ENCODE measurements around the gene KSR2. TPM values are rescaled to one million over a fixed set of nuclear protein-coding genes. Genes with fewer than 3 reads are reported as not detected.

Gene KSR2
- total RNA-seq, 4 donors from 2014 or later, result 0.32 to 7.0 (median 0.60) TPM

DNA sequence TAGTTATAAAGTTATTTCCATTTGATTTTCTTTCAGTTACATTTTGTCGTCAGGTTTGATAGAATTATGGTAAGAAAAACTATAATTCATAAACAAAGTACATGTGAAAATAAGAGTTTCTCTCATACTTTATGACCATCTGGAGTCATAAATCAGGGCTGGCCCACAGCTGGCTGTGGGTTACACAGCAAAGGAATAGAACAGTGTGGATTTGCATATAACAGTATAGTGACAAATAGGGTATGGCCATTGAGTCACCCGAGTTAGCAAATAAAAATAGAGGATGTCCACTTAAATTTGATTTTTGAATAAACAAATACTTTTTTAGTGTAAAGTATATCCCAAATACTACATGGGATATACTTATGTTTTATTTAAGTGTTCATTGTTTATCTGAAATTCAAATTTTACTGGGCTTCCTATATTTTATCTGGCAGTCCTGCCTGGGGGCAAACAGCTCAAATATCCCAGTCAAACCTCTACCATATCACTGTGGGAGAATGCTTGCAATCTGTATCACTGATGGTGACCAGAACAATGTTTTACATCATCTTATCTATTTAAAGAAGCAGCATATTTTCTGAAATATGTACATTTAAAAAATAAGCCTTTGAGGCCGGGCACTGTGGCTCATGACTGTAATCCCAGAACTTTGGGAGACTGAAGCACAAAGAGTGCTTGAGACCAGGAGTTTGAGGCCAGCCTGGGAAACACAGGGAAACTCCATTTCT is 65.5 kb downstream of the KSR2 start:
- Histone ChIP-seq H3K27ac (no peak overlapping the region), H3K36me3 (no peaks in the 10 kb centered on the region), H3K9me3 (no peaks in the 10 kb centered on the region), H3K4me3 (no peak overlapping the region), H3K27me3 (no peaks in the 10 kb centered on the region), H3K4me1 (no peaks in the 10 kb centered on the region)
- WGBS, 2 donors (ENCODE audit: low coverage in 1 of 2), result 40 to 49% methylated on average over 3 of the region's 3 CpGs
- intact Hi-C loops (cut with DNase I; ENCODE audit: low total_unique reads), result no loop called here
- in situ Hi-C loops (cut with MboI; ENCODE audit: low pct_ligation_motif_present in 1 of 4, low pct_unique_long_range_greater_than_20kb in 1 of 4, low sequenced_read_pairs in 3 of 4), result no loop called here
- TF ChIP-seq, protein P1, sequence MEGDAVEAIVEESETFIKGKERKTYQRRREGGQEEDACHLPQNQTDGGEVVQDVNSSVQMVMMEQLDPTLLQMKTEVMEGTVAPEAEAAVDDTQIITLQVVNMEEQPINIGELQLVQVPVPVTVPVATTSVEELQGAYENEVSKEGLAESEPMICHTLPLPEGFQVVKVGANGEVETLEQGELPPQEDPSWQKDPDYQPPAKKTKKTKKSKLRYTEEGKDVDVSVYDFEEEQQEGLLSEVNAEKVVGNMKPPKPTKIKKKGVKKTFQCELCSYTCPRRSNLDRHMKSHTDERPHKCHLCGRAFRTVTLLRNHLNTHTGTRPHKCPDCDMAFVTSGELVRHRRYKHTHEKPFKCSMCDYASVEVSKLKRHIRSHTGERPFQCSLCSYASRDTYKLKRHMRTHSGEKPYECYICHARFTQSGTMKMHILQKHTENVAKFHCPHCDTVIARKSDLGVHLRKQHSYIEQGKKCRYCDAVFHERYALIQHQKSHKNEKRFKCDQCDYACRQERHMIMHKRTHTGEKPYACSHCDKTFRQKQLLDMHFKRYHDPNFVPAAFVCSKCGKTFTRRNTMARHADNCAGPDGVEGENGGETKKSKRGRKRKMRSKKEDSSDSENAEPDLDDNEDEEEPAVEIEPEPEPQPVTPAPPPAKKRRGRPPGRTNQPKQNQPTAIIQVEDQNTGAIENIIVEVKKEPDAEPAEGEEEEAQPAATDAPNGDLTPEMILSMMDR (IDR thresholded peaks at IDR 0.05), result no peak
- TF ChIP-seq POLR2A (IDR thresholded peaks at IDR 0.05) (no peak), EP300 (IDR thresholded peaks at IDR 0.05; ENCODE audit: low read depth) (no peak), POLR2AphosphoS5 (IDR thresholded peaks at IDR 0.05) (no peak)
- DNase-seq, result no peak

DNA sequence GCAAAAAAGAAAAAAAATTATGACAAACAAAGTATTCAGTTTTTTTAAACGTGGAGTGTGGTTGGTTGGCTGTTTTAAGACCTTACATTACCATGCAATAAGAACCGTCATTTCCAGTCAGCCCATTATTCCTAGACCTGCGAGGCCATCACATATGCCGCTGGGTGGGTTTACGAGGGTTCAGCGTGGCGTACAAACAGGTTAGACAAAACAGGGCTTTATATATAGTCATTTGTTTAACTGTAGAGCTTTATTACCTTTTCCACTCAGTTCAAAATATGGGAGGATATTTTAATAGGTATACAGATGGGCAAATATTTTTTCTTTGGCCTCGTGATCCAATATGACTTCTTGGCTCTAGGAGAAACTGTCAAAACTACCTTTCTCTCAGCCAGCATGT is 67.2 kb downstream of the KSR2 start:
- Histone ChIP-seq H3K4me1 (no peaks in the 10 kb centered on the region), H3K4me3 (no peak overlapping the region), H3K27me3 (no peaks in the 10 kb centered on the region), H3K36me3 (no peaks in the 10 kb centered on the region), H3K9me3 (no peaks in the 10 kb centered on the region), H3K27ac (no peak overlapping the region)
- TF ChIP-seq, protein P1 (IDR thresholded peaks at IDR 0.05), result no peak
- TF ChIP-seq POLR2A (IDR thresholded peaks at IDR 0.05) (no peak), POLR2AphosphoS5 (IDR thresholded peaks at IDR 0.05) (no peak), EP300 (IDR thresholded peaks at IDR 0.05; ENCODE audit: low read depth) (no peak)
- DNase-seq, result no peak
- intact Hi-C loops (cut with DNase I; ENCODE audit: low total_unique reads), result no loop called here
- 67 to 75% methylated on average over 8 of the region's 8 CpGs for WGBS, 2 donors (ENCODE audit: low coverage in 1 of 2)
- in situ Hi-C loops (cut with MboI; ENCODE audit: low pct_ligation_motif_present in 1 of 4, low pct_unique_long_range_greater_than_20kb in 1 of 4, low sequenced_read_pairs in 3 of 4), result no loop called here

DNA sequence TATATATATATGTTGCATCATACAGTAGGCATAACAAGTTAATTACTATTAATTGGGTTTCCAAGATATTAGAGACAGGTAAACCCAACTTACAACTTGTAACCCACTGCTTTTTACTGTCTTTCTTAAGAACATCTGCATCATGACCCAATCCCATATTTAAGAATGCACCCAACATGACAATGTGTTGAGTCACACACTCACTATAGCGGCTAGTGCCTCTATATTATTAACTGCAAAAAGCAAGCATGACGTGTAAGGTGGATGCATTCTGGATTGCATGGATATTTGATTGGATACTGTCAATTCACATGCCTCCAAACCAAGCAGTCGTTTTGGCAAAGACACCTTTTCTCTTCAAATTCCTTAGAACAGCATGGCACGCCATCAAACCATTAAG is 68.2 kb downstream of the KSR2 start:
- Histone ChIP-seq H3K27me3 (no peaks in the 10 kb centered on the region), H3K27ac (no peak overlapping the region), H3K9me3 (no peaks in the 10 kb centered on the region), H3K36me3 (no peaks in the 10 kb centered on the region), H3K4me1 (no peaks in the 10 kb centered on the region), H3K4me3 (no peak overlapping the region)
- no peak for DNase-seq
- in situ Hi-C loops (cut with MboI; ENCODE audit: low pct_ligation_motif_present in 1 of 4, low pct_unique_long_range_greater_than_20kb in 1 of 4, low sequenced_read_pairs in 3 of 4) (no loop called here), intact Hi-C loops (cut with DNase I; ENCODE audit: low total_unique reads) (no loop called here)
- TF ChIP-seq POLR2AphosphoS5 (IDR thresholded peaks at IDR 0.05), result no peak
- TF ChIP-seq EP300 (IDR thresholded peaks at IDR 0.05; ENCODE audit: low read depth), result no peak
- TF ChIP-seq, protein P1 (IDR thresholded peaks at IDR 0.05), result no peak
- no peak for TF ChIP-seq POLR2A (IDR thresholded peaks at IDR 0.05)
- 83 to 88% methylated on average over 4 of the region's 4 CpGs for WGBS, 2 donors (ENCODE audit: low coverage in 1 of 2)

DNA sequence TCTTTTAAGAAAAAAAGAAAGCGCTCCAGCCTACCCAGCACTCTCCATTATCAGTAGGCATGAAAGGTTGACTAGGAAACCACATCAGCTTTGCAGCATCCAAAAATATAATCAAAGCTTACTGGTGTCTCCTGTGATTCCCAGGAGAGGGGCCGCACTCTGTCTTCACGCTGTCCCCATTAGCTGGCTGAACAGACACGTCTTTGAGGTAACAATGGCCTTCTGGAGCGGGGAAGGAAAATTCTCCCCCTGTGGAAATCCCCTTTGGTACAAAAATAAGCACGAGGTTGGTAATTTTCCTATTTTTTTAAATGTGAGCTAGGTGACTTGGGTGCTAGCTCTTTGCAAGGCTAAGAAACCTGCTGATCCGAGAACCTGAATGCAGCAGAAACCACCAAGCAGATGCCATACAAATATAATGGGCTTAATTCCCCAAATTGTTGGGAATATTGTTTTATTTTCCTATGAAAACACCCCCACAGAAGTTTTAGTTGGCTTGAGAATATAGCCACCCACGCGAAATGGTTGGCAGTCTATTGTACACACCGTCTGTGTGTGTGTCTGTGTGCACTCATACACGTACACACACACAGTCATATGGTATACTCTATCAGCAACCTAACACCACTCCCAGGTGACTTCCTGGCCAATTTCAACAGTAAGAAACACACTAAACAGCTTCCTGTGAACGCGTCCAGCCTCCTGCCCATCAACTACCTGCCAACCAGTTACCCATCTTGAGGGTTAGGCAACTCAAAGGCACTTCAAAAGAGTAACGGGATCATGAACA is 71.2 kb downstream of the KSR2 start:
- intact Hi-C loops (cut with DNase I; ENCODE audit: low total_unique reads), result no loop called here
- TF ChIP-seq EP300 (IDR thresholded peaks at IDR 0.05; ENCODE audit: low read depth) (no peak), POLR2AphosphoS5 (IDR thresholded peaks at IDR 0.05) (no peak)
- DNase-seq, result no peak
- 74 to 100% methylated on average over 1 to 14 of the region's 14 CpGs for WGBS, 2 donors (ENCODE audit: low coverage in 1 of 2)
- Histone ChIP-seq H3K27ac (no peak overlapping the region), H3K4me3 (no peak overlapping the region), H3K27me3 (no peaks in the 10 kb centered on the region), H3K9me3 (no peaks in the 10 kb centered on the region), H3K36me3 (no peaks in the 10 kb centered on the region), H3K4me1 (no peaks in the 10 kb centered on the region)
- in situ Hi-C loops (cut with MboI; ENCODE audit: low pct_ligation_motif_present in 1 of 4, low pct_unique_long_range_greater_than_20kb in 1 of 4, low sequenced_read_pairs in 3 of 4), result no loop called here
